HG03025 (cell line): ENCODE measurements around the gene SLC4A8.

Experiments used
- ATAC-seq: cut with Tn5 transposase; IDR thresholded peaks from one replicate; pipeline ENCODE4 v1.9.1; 2021; ENCODE audit warnings: mild to moderate bottlenecking, moderate library complexity; ENCODE audit not compliant: unreplicated experiment, low FRiP score

Gene SLC4A8

GRCh38 chr12:51520576-51521325 is 96.1 kb downstream of the SLC4A8 start:
- no peak for ATAC-seq

GRCh38 chr12:51521554-51522276 is 97.1 kb downstream of the SLC4A8 start:
- ATAC-seq: no peak

GRCh38 chr12:51522696-51523095 is 98.1 kb downstream of the SLC4A8 start:
- ATAC-seq: no peak

- ATAC-seq: no peak
These were observed 99.8 kb downstream of the SLC4A8 start for GRCh38 chr12:51524386-51524901.

GRCh38 chr12:51525518-51525917 is 100.9 kb downstream of the SLC4A8 start:
- no peak for ATAC-seq

- no peak for ATAC-seq
These were observed 103.3 kb downstream of the SLC4A8 start for GRCh38 chr12:51527966-51528365.

- no peak for ATAC-seq
These were observed 104.4 kb downstream of the SLC4A8 start for GRCh38 chr12:51528852-51529650.

- ATAC-seq: no peak
These were observed 105.0 kb downstream of the SLC4A8 start for GRCh38 chr12:51529651-51529970.

- ATAC-seq: no peak
These were observed 105.6 kb downstream of the SLC4A8 start for GRCh38 chr12:51530208-51530607.

GRCh38 chr12:51531284-51531977 is 106.8 kb downstream of the SLC4A8 start:
- no peak for ATAC-seq

GRCh38 chr12:51531978-51532497 is 107.4 kb downstream of the SLC4A8 start:
- no peak for ATAC-seq

GRCh38 chr12:51533799-51534198 is 109.2 kb downstream of the SLC4A8 start:
- no peak for ATAC-seq

- no peak for ATAC-seq
These were observed 109.8 kb downstream of the SLC4A8 start for GRCh38 chr12:51534216-51535074.

- ATAC-seq: no peak
These were observed 111.5 kb downstream of the SLC4A8 start for GRCh38 chr12:51536159-51536558.

- ATAC-seq: no peak
These were observed 113.5 kb downstream of the SLC4A8 start for GRCh38 chr12:51538149-51538548.

- ATAC-seq: no peak
These were observed 114.0 kb downstream of the SLC4A8 start for GRCh38 chr12:51538599-51538998.

GRCh38 chr12:51540996-51541395 is 116.4 kb downstream of the SLC4A8 start:
- ATAC-seq: no peak

- no peak for ATAC-seq
These were observed 121.5 kb downstream of the SLC4A8 start for GRCh38 chr12:51546097-51546496.

GRCh38 chr12:51547606-51548005 is 123.0 kb downstream of the SLC4A8 start:
- ATAC-seq: no peak
